Neuron (in vitro differentiated cells): ENCODE results near the gene MSN.
"Not testable (repeated sequence)": the region's sequence is repeated elsewhere in the genome, so short reads cannot be mapped to it uniquely, and the experiment has no call there.

Source experiments
- H2AFZ ChIP-seq: one replicate; pipeline ENCODE4 v1.6.1; 2013; ENCODE audit warnings: low read depth, mild to moderate bottlenecking, inconsistent platforms, low read length, moderate library complexity
- H3K27me3 ChIP-seq: one replicate; pipeline ENCODE4 v1.6.1; 2013; ENCODE audit warnings: low read length; ENCODE audit not compliant: insufficient read depth
- H3K36me3 ChIP-seq: one replicate; pipeline ENCODE4 v1.6.1; 2013; ENCODE audit warnings: low read length; ENCODE audit not compliant: insufficient read depth
- H3K4me1 ChIP-seq: one replicate; pipeline ENCODE4 v1.6.1; 2013; ENCODE audit warnings: low read length; ENCODE audit not compliant: insufficient read depth
- H3K4me3 ChIP-seq: 2 replicates; pipeline ENCODE4 v1.5.1; 2013; ENCODE audit warnings: mild to moderate bottlenecking, low read length, moderate library complexity
- H3K9me3 ChIP-seq: one replicate; pipeline ENCODE4 v1.6.1; 2013; ENCODE audit warnings: low read length

The MSN gene

DNA sequence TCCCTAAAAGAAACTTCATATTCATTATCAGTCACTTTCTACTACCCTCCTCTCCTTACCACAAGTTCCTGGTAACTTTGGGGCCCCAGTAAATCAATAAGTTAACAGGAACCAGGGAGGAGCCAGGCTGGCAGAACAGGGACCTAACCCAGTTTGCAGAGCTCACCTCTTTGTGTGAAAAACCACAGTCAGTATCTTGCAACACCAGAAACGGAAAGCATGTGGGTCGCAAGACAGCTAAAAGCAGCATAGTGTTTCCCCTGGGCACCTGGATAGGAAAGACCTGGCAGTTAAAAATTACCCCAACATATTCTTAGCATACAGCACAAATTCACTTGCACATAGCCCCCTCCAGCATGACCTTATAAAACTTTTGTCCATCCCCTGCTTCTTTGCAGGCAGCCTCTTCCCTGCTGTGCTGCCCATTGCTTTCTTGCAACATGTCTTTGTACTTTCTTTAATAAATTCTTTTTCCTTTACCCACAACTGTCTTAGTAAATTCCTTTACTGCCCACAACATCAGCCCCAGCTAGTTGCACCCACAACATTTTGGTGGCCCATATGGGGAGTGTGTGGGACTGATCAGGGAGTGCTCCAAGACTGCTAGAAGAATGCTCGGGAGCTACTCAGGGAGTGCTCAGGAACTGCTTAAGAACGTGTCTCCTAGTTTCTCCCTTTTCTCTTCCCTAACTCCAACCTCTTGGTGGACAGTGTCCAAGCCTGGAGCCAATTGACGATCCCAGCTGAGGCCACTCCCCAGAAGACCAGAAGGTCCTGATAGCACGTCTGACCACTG, 83.4 kb downstream of the MSN start:
- Histone ChIP-seq H3K27me3 (no peaks in the 10 kb centered on the region), H3K9me3 (no peaks in the 10 kb centered on the region), H3K4me3 (no peak overlapping the region), H2AFZ (no peak overlapping the region), H3K4me1 (no peaks in the 10 kb centered on the region), H3K36me3 (no peaks in the 10 kb centered on the region)

DNA sequence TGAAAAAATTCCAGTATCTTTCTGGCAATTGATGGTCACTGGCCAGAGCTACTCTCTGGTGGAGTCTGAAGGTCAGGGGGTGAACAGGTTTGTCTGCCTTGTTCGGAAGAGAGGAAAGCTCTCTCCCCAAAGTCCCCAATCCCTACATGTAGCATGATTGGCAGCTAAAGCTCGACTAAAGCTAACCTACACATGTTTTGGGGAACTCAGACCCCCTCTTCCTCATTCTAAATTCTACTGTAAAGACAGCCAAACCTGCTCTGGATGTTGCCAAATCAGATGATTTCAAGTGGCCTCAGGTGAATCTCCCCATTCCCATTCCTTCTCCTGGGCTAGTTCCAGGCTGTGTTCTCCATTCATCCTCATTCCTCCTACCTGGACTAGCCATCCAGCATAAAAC, 84.1 kb downstream of the MSN start:
- Histone ChIP-seq H3K4me1 (no peaks in the 10 kb centered on the region), H2AFZ (no peak overlapping the region), H3K9me3 (no peaks in the 10 kb centered on the region), H3K4me3 (no peak overlapping the region), H3K27me3 (no peaks in the 10 kb centered on the region), H3K36me3 (no peaks in the 10 kb centered on the region)

DNA sequence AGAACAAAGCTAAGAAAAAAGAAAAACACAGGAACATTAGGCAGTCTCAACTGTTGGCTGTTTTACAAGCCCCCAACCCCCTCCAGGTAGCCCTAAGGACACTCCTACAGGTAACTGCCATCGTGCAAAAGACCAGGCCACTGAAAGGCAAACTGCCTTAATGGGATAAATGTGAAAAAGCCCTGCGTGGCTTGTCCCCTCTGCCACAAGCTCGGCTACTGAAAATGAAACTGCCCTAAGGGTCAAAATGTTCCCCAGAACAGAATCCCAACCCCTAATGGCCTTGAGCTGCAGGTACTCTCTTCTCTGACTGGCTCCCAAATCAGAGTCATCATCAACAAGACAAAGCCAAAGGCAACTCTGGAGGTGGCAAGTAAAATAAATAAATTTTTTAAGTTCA, 84.8 kb downstream of the MSN start:
- H3K9me3 ChIP-seq: no peaks in the 10 kb centered on the region
- H3K4me3 ChIP-seq: no peak overlapping the region
- H2AFZ ChIP-seq: no peak overlapping the region
- no peaks in the 10 kb centered on the region for H3K36me3 ChIP-seq
- H3K4me1 ChIP-seq: no peaks in the 10 kb centered on the region
- H3K27me3 ChIP-seq: no peaks in the 10 kb centered on the region

DNA sequence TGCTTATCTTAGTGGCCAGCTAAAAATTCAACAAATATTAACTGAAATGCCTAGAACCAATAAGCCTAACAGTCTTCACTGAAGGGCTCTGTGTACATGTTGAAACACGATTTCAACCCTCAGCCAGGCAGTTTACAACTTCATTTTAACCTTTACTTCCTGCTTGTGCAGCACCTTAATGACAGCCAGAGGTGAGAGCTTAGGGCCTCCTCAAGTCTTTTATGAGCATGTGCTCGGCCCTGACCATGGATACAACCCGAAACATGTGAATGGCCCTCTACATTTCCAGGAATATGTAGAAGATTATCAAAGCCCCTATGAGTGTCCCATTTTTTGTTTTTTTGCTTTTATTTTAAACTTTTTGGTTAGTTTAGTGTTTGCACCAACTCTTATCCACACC, 88.3 kb downstream of the MSN start:
- Histone ChIP-seq H3K36me3 (no peaks in the 10 kb centered on the region), H3K4me3 (no peak overlapping the region)

DNA sequence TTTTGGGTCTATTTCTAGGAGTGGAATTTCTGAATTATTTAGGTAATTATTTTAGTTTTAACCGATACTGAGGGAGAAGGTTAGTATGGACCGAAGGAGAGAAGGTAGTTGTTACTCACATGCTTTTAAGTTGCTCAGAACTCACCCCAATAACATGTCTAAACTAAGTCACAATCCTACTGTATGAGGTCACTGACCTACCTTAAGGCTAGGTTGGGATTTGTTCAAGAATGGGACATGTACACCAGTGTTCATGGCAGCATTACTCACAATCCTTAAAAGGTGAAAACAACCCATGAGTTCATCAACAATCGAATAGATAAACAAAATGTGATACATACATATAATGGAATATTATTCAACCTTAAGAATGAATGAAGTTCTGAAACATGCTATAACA, 90.5 kb downstream of the MSN start:
- no peak overlapping the region for H3K4me3 ChIP-seq

More for the DNA sequence above, 88.3 kb downstream of the MSN start:
- Histone ChIP-seq H3K27me3 (no peaks in the 10 kb centered on the region), H3K9me3 (no peaks in the 10 kb centered on the region), H3K4me1 (no peaks in the 10 kb centered on the region), H2AFZ (no peak overlapping the region)

DNA sequence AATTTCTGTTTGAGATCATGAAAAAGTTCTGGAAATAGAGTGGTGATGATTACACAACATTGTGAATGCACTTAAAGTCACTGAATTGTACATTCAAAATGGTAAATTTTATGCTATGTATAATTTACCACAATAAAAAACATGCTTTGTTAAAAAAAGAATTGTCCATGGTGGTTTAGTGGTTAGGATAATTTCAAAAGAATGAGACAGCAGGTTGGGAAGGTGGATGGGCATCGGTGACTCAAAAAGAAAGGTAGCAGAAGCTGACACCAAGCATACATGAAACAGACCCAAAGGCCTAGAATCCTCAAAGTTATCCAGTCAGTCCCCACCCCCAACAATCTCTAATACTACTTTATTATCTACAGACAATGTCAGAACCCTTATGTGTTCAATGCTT, 91.1 kb downstream of the MSN start:
- H3K36me3 ChIP-seq: no peaks in the 10 kb centered on the region
- no peaks in the 10 kb centered on the region for H3K27me3 ChIP-seq
- no peak overlapping the region for H3K4me3 ChIP-seq
- H3K4me1 ChIP-seq: no peaks in the 10 kb centered on the region
- H2AFZ ChIP-seq: no peak overlapping the region
- H3K9me3 ChIP-seq: no peaks in the 10 kb centered on the region

More for the DNA sequence above, 90.5 kb downstream of the MSN start:
- H2AFZ ChIP-seq: no peak overlapping the region
- H3K27me3 ChIP-seq: no peaks in the 10 kb centered on the region
- no peaks in the 10 kb centered on the region for H3K4me1 ChIP-seq
- no peaks in the 10 kb centered on the region for H3K9me3 ChIP-seq
- H3K36me3 ChIP-seq: no peaks in the 10 kb centered on the region

DNA sequence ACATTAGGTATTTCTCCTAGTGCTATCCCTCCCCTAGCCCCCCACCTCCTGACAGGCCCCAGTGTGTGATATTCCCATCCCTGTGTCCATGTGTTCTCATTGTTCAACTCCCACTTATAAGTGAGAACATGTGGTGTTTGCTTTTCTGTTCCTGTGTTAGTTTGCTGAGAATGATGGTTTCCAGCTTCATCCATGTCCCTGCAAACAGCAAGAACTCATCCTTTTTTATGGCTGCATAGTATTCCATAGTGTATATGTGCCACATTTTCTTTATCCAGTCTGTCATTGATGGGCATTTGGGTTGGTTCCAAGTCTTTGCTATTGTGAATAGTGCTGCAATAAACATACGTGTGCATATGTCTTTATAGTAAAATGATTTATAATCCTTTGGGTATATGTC, 92.1 kb downstream of the MSN start:
- H2AFZ ChIP-seq, H3K4me1 ChIP-seq, H3K27me3 ChIP-seq, H3K9me3 ChIP-seq, H3K4me3 ChIP-seq, H3K36me3 ChIP-seq: not testable (repeated sequence)

DNA sequence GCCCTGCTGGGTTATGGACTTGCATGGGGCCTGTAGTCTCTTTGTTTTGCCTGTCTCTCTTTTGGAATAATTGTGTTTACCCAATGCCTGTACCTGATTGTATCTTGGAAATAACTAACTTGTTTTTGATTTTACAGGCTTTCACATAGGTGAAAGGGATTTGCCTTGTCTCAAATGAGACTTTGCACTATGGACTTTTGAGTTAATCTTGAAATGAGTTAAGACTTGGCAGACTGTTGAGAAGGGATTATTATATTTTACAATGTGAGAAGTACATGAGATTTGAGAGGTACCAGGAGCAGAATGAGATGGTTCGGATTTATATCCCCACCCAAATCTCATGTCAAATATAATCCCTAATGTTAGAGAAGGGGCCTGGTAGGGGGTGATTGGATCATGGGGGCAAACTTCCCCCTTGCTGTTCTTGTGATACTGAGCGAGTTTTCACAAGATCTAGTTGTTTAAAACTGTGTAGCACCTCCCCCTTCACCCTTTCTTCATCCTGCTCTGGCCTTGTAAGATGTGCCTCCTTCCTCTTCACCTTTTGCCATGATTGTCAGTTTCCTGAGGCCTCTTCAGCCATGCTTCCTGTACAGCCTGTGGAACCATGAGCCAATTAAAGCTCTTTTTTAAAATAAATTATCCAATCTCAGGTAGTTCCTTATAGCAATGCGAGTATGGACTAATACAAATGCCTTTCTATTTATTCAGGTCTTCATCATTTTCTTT, 102.3 kb downstream of the MSN start:
- Histone ChIP-seq H3K4me1 (no peaks in the 10 kb centered on the region), H3K27me3 (no peaks in the 10 kb centered on the region), H3K9me3 (no peaks in the 10 kb centered on the region), H3K4me3 (no peak overlapping the region), H2AFZ (no peak overlapping the region), H3K36me3 (no peaks in the 10 kb centered on the region)

DNA sequence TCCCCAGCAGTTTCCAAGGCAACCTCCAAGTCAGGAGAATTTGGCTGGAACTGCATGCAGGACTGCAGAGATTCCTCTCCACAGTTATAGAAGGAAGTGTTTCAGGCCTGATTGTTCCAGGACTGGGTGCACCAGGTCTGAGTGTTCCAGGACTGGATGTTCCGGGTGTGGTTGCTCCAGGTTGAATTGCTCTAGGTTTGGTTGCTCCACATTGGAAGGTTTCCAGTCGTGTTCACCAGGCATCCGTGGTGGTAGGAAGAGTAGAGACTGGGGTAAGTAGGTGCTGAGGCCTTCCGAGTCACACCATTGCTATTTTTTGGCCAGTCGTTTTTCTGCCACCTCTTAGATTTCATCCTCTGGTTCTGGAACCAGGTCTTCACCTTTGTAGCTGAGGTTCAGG, 105.4 kb downstream of the MSN start:
- Histone ChIP-seq H3K9me3 (no peaks in the 10 kb centered on the region), H3K4me3 (no peak overlapping the region), H3K4me1 (no peaks in the 10 kb centered on the region), H3K36me3 (no peaks in the 10 kb centered on the region), H3K27me3 (no peaks in the 10 kb centered on the region), H2AFZ (no peak overlapping the region)

DNA sequence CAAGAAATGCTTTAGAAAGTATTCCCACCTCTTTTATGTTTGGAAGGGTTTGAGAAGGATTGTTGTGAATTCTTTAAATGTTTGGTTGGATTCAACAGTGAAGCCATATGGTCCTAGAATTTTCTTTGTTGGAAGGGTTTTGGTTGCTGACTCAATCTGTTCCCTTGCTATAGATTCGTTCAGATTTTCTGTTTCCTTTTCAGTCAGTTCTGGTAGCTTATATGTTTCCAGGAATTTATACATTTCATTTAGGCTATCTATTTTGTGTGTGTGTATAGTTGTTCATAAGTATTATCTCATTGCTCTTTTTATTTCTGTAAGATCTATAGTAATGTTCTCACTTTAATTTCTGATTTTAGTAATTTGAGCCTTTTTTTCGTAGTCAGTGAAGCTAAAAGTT, 114.4 kb downstream of the MSN start:
- H3K4me3 ChIP-seq: no peak overlapping the region
- H3K9me3 ChIP-seq: no peaks in the 10 kb centered on the region
- no peaks in the 10 kb centered on the region for H3K27me3 ChIP-seq
- H2AFZ ChIP-seq: no peak overlapping the region
- no peaks in the 10 kb centered on the region for H3K36me3 ChIP-seq
- no peaks in the 10 kb centered on the region for H3K4me1 ChIP-seq

DNA sequence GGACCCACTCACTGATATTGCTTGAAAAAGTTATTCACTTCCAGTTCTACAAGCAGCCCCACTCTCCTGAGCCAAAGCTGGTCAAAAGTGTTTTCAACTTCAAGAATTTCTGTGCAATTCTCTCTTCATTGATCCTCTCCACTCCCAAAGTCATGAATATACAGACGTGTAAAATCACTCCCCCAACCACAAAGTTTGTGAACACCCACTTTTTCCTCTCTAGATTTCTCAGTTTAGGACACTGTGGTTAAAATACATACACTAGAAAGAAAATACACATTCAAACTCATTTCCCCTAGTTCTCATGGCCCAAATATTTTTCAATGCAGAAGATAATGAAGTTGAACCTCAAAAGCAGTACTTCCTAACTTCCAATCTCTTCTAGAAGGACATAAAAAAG, 116.3 kb downstream of the MSN start:
- H3K9me3 ChIP-seq: no peaks in the 10 kb centered on the region
- H2AFZ ChIP-seq: no peak overlapping the region
- H3K27me3 ChIP-seq: no peaks in the 10 kb centered on the region
- no peaks in the 10 kb centered on the region for H3K36me3 ChIP-seq
- no peaks in the 10 kb centered on the region for H3K4me1 ChIP-seq
- H3K4me3 ChIP-seq: no peak overlapping the region
